Measurements from ENCODE around the gene CYB5B.
A peak's percentile ranks its signal among the peaks of the same experiment; 100 is the strongest.
"Not testable (repeated sequence)": the region's sequence is repeated elsewhere in the genome, so short reads cannot be mapped to it uniquely, and the experiment has no call there.

Gene CYB5B

GRCh38 chr16:69436896-69437295, 12.5 kb downstream of the CYB5B start:
- no peak overlapping the region for H3K9ac ChIP-seq (ENCODE audit: low read length)
- no peak overlapping the region for H3K27ac ChIP-seq (ENCODE audit: low read depth, low read length)
- H3K4me1 ChIP-seq (ENCODE audit: control insufficient read depth, insufficient read depth, low read length), result no peaks in the 10 kb centered on the region
- H3K4me3 ChIP-seq (ENCODE audit: low read length), result no peak overlapping the region
- peaks cover 1% of the 10 kb centered on the region for H3K36me3 ChIP-seq (ENCODE audit: control insufficient read depth, insufficient read depth, low read length)
- no peaks in the 10 kb centered on the region for H3K27me3 ChIP-seq (ENCODE audit: control insufficient read depth, insufficient read depth, low read length)

DNA sequence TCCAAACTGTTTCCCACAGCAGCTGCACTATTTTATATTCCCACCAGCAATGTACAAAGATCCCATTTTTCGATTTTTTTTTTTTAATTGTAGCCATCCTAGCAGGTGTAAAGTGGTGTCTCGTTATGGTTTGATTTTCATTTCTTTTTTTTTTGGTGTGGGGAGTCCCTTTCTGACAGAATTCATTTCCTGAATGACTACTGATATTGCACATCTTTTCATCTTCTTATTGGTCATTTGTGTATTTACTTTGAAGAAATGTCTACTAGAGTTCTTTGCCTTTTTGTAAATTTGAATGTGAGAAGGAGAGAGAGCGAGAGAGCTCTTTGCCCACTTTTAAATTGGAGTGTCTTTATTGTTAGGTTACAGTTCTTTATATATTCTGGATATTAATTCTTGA, 14.0 kb downstream of the CYB5B start:
- H3K9ac ChIP-seq (ENCODE audit: low read length), result no peak overlapping the region
- H3K36me3 ChIP-seq (ENCODE audit: control insufficient read depth, insufficient read depth, low read length), result no peaks in the 10 kb centered on the region
- no peak overlapping the region for H3K27ac ChIP-seq (ENCODE audit: low read depth, low read length)
- H3K4me3 ChIP-seq (ENCODE audit: low read length), result no peak overlapping the region
- no peaks in the 10 kb centered on the region for H3K27me3 ChIP-seq (ENCODE audit: control insufficient read depth, insufficient read depth, low read length)
- H3K4me1 ChIP-seq (ENCODE audit: control insufficient read depth, insufficient read depth, low read length), result no peaks in the 10 kb centered on the region

- no peaks in the 10 kb centered on the region for H3K27me3 ChIP-seq (ENCODE audit: control insufficient read depth, insufficient read depth, low read length)
- H3K4me3 ChIP-seq (ENCODE audit: low read length), result no peak overlapping the region
- H3K4me1 ChIP-seq (ENCODE audit: control insufficient read depth, insufficient read depth, low read length), result peaks cover 6% of the 10 kb centered on the region
- H3K27ac ChIP-seq (ENCODE audit: low read depth, low read length), result no peak overlapping the region
- H3K36me3 ChIP-seq (ENCODE audit: control insufficient read depth, insufficient read depth, low read length), result no peaks in the 10 kb centered on the region
- no peak overlapping the region for H3K9ac ChIP-seq (ENCODE audit: low read length)
These were observed 15.8 kb downstream of the CYB5B start for GRCh38 chr16:69440250-69440649.

GRCh38 chr16:69441030-69441429, 16.6 kb downstream of the CYB5B start:
- H3K4me1 ChIP-seq (ENCODE audit: control insufficient read depth, insufficient read depth, low read length); H3K36me3 ChIP-seq (ENCODE audit: control insufficient read depth, insufficient read depth, low read length); H3K27me3 ChIP-seq (ENCODE audit: control insufficient read depth, insufficient read depth, low read length); H3K9ac ChIP-seq (ENCODE audit: low read length); H3K27ac ChIP-seq (ENCODE audit: low read depth, low read length); H3K4me3 ChIP-seq (ENCODE audit: low read length): not testable (repeated sequence)

- Histone ChIP-seq H3K9ac (ENCODE audit: low read length) (no peak overlapping the region), H3K4me1 (ENCODE audit: control insufficient read depth, insufficient read depth, low read length) (peaks cover 6% of the 10 kb centered on the region), H3K27me3 (ENCODE audit: control insufficient read depth, insufficient read depth, low read length) (no peaks in the 10 kb centered on the region), H3K27ac (ENCODE audit: low read depth, low read length) (peak overlapping the region; percentile 86), H3K36me3 (ENCODE audit: control insufficient read depth, insufficient read depth, low read length) (no peaks in the 10 kb centered on the region), H3K4me3 (ENCODE audit: low read length) (peak overlapping the region; percentile 46)
These were observed 19.7 kb downstream of the CYB5B start for GRCh38 chr16:69443927-69444631.

DNA sequence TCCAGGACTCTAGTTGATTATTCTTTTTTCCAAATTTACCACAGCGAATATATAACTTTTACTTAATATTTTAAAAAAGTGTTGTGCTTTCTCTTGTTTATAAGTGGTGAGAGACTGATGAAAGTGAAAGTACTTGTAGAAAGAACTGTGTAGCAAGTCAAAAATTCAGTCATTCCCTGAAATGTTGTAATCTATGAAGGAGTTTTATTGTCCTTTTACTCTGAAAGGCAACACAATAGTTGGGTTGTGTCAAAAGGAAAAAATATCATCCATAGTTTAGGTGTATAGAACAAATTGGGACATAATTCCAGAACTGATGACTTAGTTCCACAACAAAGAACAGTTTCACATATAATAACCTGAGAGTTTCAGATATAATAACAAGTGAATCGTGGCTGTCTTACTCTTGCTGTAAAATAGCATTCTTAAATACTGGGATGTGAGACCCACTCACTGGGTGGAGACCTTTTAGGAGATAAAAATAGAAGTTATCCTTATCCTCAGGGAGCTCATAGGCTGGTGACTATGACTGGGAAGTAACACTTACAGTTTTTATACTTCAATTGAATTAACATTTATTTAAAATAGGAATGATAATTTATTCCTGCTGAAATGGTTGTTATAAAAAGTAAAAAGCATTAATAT, 20.6 kb downstream of the CYB5B start:
- Histone ChIP-seq H3K27ac (ENCODE audit: low read depth, low read length) (peak overlapping the region; percentile 86), H3K4me1 (ENCODE audit: control insufficient read depth, insufficient read depth, low read length) (peaks cover 6% of the 10 kb centered on the region), H3K9ac (ENCODE audit: low read length) (no peak overlapping the region), H3K4me3 (ENCODE audit: low read length) (peak overlapping the region; percentile 40), H3K27me3 (ENCODE audit: control insufficient read depth, insufficient read depth, low read length) (no peaks in the 10 kb centered on the region), H3K36me3 (ENCODE audit: control insufficient read depth, insufficient read depth, low read length) (no peaks in the 10 kb centered on the region)

- Histone ChIP-seq H3K27ac (ENCODE audit: low read depth, low read length) (no peak overlapping the region), H3K36me3 (ENCODE audit: control insufficient read depth, insufficient read depth, low read length) (no peaks in the 10 kb centered on the region), H3K27me3 (ENCODE audit: control insufficient read depth, insufficient read depth, low read length) (no peaks in the 10 kb centered on the region), H3K9ac (ENCODE audit: low read length) (no peak overlapping the region), H3K4me1 (ENCODE audit: control insufficient read depth, insufficient read depth, low read length) (peaks cover 6% of the 10 kb centered on the region), H3K4me3 (ENCODE audit: low read length) (no peak overlapping the region)
These were observed 24.2 kb downstream of the CYB5B start for GRCh38 chr16:69448470-69449193.

DNA sequence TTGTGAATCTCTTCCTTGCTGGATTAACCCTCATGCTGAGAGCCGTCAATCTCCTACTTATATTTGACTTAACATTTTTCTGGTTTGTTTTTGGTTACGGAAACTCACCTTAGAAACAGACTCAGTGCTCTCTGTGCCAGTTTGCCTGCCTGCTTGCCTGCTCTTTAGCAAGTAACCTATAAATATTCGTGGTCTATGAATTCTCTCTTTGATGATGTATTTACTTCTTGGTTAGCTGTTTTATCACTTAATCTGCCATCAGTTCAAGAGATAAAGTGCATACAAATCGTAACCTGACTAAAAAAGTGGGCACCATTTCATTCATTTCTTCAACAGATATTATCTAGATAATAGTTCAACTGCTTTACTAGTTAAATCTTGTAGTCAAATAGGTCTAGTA, 26.7 kb downstream of the CYB5B start:
- no peaks in the 10 kb centered on the region for H3K36me3 ChIP-seq (ENCODE audit: control insufficient read depth, insufficient read depth, low read length)
- H3K4me3 ChIP-seq (ENCODE audit: low read length), result no peak overlapping the region
- H3K27ac ChIP-seq (ENCODE audit: low read depth, low read length), result no peak overlapping the region
- H3K4me1 ChIP-seq (ENCODE audit: control insufficient read depth, insufficient read depth, low read length), result no peaks in the 10 kb centered on the region
- H3K27me3 ChIP-seq (ENCODE audit: control insufficient read depth, insufficient read depth, low read length), result no peaks in the 10 kb centered on the region
- no peak overlapping the region for H3K9ac ChIP-seq (ENCODE audit: low read length)

- no peak overlapping the region for H3K9ac ChIP-seq (ENCODE audit: low read length)
These were observed 29.5 kb downstream of the CYB5B start for GRCh38 chr16:69453936-69454335.

DNA sequence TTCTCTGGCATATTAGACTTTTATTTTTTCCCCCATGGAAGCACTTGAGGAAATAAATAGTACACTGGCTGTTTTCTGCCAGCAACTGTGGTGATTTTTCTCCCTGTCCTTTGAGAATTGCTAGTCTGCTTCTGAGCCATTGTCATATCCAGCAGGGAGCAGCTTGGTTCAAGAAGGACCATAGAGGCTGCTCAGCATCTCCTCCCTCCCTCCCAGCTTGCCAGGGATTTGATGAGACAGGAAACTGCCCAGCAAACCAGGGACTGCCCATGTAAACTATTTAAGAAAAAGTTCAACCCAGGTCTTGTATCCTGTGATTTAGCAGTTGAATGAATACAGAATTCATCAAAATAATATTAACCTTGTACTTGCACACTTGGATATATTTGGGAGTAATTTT, 39.5 kb downstream of the CYB5B start:
- Histone ChIP-seq H3K27ac (ENCODE audit: low read depth, low read length) (no peak overlapping the region), H3K4me1 (ENCODE audit: control insufficient read depth, insufficient read depth, low read length) (no peaks in the 10 kb centered on the region), H3K4me3 (ENCODE audit: low read length) (no peak overlapping the region), H3K9ac (ENCODE audit: low read length) (no peak overlapping the region), H3K36me3 (ENCODE audit: control insufficient read depth, insufficient read depth, low read length) (peaks cover 2% of the 10 kb centered on the region), H3K27me3 (ENCODE audit: control insufficient read depth, insufficient read depth, low read length) (no peaks in the 10 kb centered on the region)

More at GRCh38 chr16:69453936-69454335, 29.5 kb downstream of the CYB5B start:
- no peak overlapping the region for H3K27ac ChIP-seq (ENCODE audit: low read depth, low read length)
- no peaks in the 10 kb centered on the region for H3K36me3 ChIP-seq (ENCODE audit: control insufficient read depth, insufficient read depth, low read length)
- H3K4me3 ChIP-seq (ENCODE audit: low read length), result no peak overlapping the region
- H3K27me3 ChIP-seq (ENCODE audit: control insufficient read depth, insufficient read depth, low read length), result no peaks in the 10 kb centered on the region
- H3K4me1 ChIP-seq (ENCODE audit: control insufficient read depth, insufficient read depth, low read length), result no peaks in the 10 kb centered on the region

DNA sequence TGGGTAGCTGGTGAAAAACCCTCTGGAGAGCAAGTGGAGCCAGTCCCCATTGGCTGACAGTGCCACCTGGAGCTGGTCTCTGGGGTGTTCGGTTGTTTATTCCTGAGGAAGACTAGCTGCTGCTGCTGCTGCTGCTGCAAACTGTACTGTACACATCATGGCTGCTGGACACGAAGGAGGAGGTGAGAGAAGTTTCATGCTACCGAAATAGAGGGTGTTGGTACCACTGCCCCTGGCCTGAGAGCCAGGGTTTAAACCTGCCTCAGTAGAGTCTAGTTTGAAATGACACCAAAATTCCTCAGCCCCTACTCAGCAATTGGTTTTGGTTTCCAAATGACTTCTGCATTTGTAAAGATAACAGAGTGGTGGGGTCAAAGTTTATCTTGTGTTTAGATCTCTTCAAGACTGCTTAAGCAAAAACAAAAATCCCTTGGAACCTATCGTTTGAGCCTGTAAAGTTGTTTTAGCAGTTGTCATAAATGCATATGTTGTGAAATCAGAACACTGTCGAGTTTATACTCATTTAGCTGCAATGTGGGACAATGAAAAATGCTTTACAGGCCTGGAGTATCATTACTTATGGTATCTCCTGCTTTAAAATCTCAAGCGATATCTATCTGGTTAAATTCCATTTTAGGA, 40.8 kb downstream of the CYB5B start:
- Histone ChIP-seq H3K36me3 (ENCODE audit: control insufficient read depth, insufficient read depth, low read length) (peaks cover 2% of the 10 kb centered on the region), H3K4me3 (ENCODE audit: low read length) (no peak overlapping the region), H3K9ac (ENCODE audit: low read length) (no peak overlapping the region), H3K27me3 (ENCODE audit: control insufficient read depth, insufficient read depth, low read length) (no peaks in the 10 kb centered on the region), H3K4me1 (ENCODE audit: control insufficient read depth, insufficient read depth, low read length) (no peaks in the 10 kb centered on the region), H3K27ac (ENCODE audit: low read depth, low read length) (no peak overlapping the region)

- no peak overlapping the region for H3K9ac ChIP-seq (ENCODE audit: low read length)
- no peak overlapping the region for H3K4me3 ChIP-seq (ENCODE audit: low read length)
- no peaks in the 10 kb centered on the region for H3K27me3 ChIP-seq (ENCODE audit: control insufficient read depth, insufficient read depth, low read length)
- H3K36me3 ChIP-seq (ENCODE audit: control insufficient read depth, insufficient read depth, low read length), result peaks cover 2% of the 10 kb centered on the region
- H3K27ac ChIP-seq (ENCODE audit: low read depth, low read length), result no peak overlapping the region
- H3K4me1 ChIP-seq (ENCODE audit: control insufficient read depth, insufficient read depth, low read length), result no peaks in the 10 kb centered on the region
These were observed 41.5 kb downstream of the CYB5B start for GRCh38 chr16:69465881-69466280.
